CD4-positive, alpha-beta T cell treated with Interleukin-6 for 4 hours (primary cell): ENCODE data around the gene MAP7.

Source experiments
- DNase-seq: peaks from one replicate; pipeline ENCODE4 v3.0.0-alpha.2; 2020; ENCODE audit warnings: mixed read lengths

MAP7 gene

GRCh38 chr6:136563386-136564152, 13.3 kb upstream of the MAP7 start:
- no peak for DNase-seq

DNA sequence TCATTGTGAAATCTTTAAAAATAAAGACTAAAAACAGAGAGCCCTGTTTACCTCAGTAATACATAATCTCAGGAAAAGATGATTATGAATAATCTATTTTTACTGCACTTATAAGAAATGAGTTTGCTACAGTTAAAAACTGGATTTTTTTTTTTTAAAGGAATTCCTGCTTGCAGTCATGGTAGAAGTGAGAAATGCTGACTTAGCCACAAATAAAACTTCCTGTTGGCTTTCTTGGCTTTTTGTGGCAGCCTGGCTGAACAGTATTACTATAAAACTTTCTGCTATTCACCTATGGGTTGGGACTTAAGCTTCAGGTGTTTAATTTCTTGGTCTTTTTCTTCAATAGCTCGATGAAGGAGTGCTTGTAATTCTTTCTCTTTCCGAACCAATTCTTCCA, 12.0 kb upstream of the MAP7 start:
- no peak for DNase-seq

DNA sequence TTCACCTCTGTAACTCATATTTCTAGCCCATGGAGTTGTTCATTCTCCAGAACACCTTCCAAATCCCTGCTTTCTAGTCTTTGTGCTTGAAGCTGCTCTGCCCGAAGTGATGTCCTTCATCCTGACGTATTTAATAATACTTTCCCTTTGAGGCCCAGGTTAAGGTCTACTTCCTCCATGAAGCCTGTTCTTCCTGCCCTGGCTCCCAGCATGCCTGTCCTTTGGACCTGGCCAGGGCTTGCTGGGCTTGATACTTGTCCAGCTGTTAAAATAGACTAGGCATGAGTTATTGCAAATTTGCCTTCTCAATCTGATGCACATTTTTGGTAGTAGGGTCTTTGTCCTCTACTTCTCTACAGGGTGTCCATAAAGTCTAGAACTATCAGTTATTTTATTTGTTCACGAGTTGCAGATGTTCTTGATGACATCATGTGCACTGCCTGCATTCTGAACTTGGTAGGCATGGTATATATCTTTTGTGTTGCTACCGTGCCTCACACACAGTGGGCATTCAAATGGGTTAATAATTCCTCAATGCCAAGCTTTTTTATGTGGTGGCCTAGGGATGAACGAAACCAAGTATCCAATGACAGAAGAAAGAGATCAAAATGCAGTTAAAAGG, 3.1 kb upstream of the MAP7 start:
- no peak for DNase-seq

DNA sequence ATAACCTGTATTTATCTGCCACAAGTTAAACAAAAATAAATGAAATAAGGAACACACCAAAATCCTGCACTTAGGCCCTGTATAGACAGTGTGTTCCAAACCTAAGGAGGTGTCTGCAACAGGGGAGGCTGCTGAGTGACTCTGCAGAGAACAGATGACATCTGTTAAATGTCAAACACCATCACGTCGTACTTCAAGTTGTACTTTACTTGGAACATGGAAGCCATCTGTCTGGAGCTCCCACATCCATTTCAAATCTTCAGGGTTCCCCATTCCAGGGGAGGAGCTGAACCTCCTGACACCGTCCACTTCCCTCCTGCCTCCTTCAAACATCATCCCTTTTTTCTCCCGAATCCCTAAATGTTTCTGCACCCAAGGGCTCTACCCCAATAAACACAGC, 1.8 kb upstream of the MAP7 start:
- no peak for DNase-seq

DNA sequence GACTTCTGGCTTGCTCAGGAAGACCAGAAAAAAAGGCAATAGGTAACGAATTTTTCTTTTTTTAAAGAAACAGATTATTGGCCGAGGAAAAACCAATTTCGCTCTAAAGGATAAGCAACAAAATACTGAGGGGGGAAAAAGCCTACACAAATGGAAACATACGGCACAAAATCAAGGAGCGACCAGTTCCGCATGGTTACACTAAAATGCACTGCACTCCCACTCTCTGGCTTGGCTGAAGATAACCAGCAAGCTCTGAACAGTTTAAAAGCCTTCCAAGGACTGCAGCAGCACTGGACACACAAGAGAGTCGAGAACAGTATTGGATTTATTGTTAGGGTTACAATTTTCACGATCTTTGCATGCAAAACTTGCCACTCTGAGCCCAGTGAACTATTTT, 881 bp upstream of the MAP7 start:
- no peak for DNase-seq

GRCh38 chr6:136550045-136550329, 235 bp downstream of the MAP7 start:
- DNase-seq, result no peak

DNA sequence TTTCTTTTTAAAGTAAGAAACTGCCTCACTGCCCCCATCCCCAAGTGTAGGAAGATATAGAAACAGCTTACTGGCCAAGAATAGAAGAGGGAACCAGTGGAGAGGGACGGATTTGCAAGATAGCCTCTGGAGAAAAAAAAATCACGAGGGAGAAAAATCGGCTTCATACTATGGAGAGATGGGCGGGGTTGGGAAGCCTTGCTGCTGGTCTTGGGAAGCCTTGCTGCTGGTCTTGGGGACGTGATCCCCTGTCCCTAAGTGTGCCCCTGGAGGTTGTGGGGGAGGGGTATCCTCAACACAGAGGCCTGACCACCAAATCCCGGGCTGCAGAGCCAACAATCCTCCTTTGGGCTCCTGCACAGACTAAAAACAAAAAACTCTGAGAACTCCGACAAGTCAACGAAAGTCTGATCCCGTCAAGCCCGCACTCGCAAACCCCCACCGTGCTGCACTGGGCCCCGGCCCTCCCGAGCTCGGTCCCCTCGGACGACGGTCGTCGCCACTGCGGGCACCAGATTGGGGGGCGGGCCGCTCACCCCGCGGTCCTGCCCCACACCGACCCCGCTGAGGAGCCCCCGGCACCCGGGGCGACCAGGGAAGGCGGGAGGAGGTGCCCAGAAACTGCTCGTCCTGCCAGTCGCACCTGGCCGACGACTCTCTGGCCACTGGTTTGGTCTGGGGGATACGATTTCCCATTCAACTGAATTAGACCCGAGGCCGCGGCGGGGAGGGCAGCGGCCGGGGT, 750 bp downstream of the MAP7 start:
- no peak for DNase-seq

- no peak for DNase-seq
Observed at GRCh38 chr6:136548582-136549299, 1.5 kb downstream of the MAP7 start.

DNA sequence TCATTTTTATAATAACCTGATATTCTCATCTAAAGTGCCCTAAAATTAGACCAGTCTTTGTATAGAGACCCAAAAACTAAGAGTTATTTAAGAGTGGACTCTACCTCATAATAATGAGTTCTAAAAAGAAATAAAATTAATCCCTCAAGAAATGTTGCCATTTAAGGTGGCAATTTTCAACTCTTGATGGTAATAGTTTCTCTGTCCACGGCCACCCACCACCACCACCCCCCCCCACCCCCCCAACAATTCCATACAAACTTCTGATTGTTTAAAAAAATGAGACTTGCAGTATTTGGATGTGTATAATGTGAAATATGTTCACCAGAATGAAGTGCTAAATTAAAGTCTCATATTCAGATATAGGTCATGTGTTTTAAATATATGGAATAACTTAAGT, 2.4 kb downstream of the MAP7 start:
- DNase-seq, result no peak

- no peak for DNase-seq
Observed at GRCh38 chr6:136547336-136547735, 2.9 kb downstream of the MAP7 start.

- no peak for DNase-seq
Observed at GRCh38 chr6:136546331-136546730, 3.9 kb downstream of the MAP7 start.

DNA sequence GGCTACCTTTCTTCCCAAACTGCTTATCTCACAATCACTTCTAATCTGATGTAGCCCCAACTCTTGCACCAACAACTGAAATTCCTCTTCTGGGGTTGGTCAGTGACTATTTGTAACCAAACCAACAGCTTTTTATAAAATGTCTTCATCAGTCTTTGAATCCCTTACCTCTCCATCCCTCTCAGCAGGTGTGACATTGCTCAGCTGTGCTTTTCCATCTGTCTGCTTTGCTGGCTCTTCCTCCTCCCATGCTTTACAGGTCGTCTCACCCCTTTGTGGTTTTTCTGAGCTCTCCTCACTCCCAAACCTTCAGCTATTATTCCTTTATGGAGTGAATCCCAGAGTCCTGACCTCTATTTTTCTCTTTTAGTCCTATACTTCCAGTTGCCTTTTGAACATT, 5.9 kb downstream of the MAP7 start:
- DNase-seq, result no peak

DNA sequence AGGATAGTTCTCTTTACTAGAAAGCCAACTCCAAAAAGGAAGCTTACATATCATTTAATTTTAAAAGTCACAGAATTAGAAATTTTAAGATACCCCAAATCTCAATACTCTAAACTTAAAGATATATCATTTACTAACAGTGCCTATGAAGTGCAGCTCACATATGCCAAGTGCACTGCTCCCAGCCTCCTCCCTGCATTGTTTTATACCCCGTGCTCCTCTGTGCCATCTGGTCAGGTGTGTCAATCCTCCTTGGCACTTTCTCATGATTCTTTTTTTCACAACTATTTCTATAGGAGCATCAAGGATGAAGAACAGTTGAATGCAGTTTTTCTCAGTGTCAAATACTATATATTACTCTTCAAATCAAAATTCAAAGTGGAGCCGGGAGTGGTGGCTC, 8.8 kb downstream of the MAP7 start:
- DNase-seq, result no peak

DNA sequence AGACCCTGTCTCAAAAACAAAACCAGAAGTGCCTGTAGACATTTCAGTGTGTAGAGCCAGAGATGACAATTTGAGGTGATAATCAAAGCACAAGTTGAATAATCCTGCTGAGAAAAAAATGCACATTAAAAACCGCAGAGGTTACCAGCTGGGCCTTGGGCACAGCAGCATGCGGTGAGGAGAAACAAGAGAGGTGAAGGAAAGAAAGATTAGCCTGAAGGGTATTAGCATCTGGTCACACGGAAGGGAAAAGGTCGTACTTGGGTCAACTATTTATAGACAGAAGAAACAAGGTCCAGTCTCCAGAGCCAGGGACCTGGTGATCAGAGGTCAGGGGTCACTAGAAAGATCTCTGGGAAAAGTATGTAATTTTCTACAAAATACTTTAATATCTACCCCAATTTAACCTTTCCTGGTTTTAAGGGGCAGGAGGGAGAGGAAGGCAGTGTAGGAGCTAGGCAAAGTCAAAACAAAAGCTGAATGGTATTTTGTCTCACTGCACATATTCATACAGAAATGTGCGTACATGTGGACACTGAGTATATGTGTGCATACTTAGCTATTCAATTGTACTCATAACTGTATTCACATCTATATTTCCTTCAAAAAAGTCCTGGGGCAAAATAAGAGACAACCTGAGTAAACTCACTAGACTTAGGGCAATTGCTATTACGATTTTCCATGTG, 10.1 kb downstream of the MAP7 start:
- DNase-seq, result no peak

DNA sequence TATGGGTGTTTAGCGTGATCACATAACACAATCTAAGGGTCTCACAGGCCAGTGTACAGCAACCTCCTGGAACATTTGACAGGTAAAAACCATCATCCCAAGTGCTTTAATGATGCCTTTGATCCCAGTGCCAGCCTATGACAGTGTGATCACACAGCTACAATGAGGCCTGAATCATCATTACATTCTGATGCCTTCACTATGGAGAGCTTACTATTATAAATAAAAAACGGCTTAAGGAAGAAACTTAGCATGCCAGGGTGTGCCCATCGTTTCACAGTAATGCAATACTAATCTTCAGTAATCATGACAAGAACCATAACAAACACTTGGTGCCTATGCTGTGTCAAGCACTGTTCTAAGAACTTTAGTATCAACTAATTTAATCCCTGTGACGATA, 11.4 kb downstream of the MAP7 start:
- DNase-seq, result no peak

- DNase-seq, result no peak
Observed at GRCh38 chr6:136535880-136536650, 14.2 kb downstream of the MAP7 start.

- no peak for DNase-seq
Observed at GRCh38 chr6:136535017-136535765, 15.0 kb downstream of the MAP7 start.

DNA sequence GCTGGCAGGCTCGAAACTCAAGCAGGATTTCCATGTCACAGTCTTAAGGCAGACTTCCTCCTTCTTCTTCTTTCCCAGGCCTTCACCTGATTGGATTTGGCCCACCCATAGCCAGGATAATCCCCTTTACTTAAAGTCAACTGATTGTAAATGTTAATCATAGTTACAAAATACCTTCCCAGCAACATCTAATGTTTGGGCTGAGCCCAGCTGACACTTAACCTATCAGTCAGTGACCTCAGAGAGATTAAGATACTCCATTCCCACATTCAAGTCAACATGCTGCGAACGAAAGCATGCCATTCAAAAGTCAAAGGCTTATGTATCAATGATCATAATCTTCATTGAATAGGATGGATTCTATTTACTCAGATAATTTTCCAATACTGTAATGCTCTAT, 16.0 kb downstream of the MAP7 start:
- DNase-seq, result no peak

DNA sequence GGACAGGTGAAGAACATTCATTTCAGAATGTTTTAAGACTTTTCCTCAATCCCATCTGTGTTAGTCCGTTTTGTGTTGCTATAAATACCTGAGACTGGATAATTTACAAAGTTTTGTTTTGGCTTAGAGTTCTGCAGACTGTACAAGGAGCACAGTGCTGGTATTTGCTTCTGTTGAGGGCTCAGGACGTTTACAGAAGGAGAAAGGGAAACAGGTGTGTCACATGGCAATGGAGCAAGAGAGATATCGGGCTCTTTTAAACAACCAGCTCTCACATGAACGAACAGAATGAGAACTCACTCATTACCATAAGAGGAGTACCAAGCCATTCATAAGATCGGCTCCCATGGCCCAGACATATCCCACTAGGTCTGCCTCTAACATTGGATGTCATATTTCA, 16.7 kb downstream of the MAP7 start:
- DNase-seq, result no peak

GRCh38 chr6:136532030-136532429, 18.2 kb downstream of the MAP7 start:
- no peak for DNase-seq

- no peak for DNase-seq
Observed at GRCh38 chr6:136529710-136530109, 20.5 kb downstream of the MAP7 start.

DNA sequence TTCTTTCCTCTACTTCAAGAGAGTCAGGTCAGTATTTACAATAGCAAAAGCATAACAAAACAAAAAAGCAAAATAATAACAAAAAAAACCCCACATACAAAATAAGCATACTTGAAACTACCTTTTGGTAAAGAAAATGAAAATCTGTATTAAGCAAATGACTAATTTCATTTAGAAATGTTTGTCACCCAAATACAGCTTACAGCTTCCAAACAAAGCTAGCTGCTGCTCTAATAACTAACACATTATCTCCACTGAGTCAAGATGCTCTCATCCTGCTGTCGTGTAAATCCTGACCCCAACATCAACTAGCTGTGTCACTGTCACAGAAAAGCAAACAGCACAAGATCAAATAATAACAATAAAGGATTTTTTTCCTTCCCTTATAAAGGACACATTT, 21.7 kb downstream of the MAP7 start:
- DNase-seq, result no peak
